Measurements from ENCODE around the gene ITGA7.

ITGA7 gene

DNA sequence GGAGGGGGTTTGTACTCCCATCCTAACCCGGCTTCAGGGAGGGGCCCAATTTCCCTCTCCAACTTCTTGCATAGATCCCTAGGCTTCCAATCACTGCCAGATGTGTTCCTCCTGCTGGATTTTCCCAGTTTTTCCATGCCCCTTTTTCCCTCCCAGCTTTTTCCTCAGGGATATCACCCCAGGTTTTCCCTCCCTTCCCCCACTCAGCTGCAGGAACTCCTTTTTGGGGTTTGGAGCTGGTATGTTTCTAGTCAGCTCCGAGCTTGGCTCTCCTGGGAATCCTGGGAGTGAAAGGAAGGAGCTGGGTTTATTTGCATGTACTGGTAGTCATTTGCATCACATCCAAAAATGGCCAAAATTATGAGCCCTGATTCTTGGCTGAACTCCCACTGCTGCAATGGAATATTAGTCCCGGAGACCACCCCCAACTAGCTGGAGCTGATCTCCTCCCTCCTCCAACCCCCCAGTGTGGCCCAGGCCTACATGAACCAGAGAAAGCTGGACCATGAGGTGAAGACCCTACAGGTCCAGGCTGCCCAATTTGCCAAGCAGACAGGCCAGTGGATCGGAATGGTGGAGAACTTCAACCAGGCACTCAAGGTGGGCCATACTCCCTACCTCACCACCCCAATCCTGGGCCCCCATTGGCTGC, 11.0 kb upstream of the ITGA7 start:
- DNase-seq (ENCODE audit: low spot score) = no peak

DNA sequence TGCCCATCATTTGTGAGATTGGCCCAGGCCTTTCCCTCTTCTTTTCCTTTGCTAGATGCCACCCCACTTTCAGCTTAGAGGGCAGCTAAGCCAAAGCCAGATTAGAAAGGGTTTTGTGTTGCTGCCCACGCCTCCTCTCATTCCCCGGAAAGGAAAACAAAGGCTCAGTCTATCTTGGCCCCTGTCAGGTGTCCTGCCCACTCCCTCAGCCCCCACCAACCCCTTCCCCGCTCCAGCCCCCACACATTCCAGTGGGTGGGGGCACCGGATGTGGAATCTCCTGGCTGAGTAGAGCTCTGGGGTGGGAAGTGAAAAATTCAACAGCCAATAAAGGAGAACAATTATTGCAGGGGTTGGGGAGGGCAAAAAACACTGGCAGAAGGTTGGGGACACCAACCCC, 10.3 kb upstream of the ITGA7 start:
- no peak for DNase-seq (ENCODE audit: low spot score)

DNA sequence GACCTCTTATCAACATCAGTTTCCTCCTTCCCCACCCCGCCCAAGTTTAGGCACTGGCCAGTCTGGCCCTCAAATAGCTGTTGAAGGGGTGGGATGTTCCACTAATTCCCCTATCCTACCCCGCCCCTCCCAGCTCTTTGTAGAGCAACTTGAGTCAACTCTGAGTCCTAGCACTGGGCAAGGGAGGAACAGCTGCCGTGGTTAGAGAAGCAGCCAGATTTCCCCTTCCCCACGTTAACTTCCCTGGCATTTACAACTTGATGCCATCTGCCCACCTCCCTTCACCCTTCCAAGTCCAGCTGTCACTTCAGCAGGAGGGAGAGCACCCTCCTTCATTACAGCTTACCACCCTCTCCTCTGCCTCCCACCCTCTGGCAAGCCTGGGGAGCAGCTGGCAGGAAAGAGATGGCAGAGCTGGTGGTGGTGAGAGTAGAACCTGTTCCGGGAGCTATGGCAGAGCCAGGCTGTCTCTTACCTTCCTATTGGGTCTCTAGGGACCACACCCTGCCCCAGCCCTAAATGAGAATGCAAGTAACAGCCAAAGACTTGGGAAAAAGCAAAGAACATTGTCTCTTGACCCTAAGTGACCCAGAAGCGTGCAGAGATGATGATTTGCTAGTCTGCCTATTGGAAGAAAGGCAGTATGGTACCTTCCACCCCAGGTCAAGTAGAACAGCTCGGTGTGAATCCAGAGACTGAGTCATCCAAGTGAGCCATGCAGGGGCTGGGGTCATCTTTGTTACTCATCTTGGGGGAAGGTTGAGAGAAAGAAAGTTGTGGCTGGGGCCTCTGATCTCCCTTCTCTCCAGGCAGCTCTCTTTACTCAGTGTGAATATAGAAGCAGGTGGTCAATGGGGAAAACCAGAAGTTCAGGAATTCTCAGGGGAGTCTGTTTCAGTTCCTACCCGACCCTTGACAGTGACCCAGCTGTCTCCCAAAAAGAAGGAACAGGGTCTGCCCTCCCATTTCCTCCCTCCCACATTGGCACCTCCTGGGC, 9.6 kb upstream of the ITGA7 start:
- DNase-seq (ENCODE audit: low spot score) = peak; percentile 50

DNA sequence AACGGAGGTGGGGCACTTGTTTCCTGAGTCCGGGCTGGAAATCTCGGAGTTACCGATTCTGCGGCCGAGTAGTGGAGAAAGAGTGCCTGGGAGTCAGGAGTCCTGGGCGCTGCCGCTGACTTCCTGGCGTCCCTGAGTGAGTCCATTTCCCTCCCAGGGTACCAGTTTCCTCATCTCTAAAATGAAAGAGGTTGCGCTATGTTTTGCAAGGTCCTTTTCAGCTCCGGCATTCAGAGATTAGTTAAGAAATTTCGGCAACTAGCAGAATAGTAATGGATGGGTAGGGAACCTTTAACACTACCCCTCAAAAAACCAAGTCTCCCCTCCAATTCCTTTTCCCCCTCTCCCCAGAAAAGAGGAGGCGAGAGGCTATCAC, 8.9 kb upstream of the ITGA7 start:
- DNase-seq (ENCODE audit: low spot score) = no peak

DNA sequence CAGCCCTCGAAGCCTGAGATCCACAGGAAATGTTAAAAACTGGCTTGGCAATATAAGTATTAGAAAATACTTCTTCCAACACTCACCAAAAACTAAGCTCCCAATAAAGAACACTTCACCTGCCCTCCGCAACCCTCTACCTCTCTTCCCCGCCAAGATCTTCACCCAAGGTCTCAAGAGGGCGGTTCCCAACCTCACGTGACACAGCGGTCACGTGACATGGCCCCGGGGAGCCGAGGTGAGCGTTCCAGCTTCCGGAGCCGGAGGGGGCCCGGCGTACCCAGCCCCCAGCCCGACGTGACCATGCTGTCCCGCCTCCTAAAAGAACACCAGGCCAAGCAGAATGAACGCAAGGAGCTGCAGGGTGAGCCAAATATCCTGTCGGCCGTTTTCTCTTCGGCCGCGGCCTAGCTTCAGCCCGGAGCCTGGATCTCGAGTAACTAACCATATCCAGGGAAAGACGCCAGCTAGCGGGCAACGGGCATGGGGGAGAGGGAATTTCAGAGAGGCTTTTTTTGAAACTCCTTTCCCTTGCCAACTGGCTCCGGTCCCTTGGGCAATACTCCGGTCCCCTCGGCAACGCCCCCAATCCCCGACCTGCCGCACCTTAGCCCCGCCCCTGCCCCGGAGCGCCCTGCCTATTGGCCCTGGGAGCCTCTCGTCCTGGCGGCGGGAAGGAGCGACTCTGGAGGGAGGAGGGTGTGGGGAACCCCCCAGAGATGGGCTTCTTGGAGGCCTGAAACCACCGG, 8.3 kb upstream of the ITGA7 start, which contains the start of gene BLOC1S1:
BLOC1S1 (plus strand) TSS at position 214 of the 749 bp plus-strand sequence; CDS start at position 220, 6 bp downstream.
- DNase-seq (ENCODE audit: low spot score) = peak; percentile 82

DNA sequence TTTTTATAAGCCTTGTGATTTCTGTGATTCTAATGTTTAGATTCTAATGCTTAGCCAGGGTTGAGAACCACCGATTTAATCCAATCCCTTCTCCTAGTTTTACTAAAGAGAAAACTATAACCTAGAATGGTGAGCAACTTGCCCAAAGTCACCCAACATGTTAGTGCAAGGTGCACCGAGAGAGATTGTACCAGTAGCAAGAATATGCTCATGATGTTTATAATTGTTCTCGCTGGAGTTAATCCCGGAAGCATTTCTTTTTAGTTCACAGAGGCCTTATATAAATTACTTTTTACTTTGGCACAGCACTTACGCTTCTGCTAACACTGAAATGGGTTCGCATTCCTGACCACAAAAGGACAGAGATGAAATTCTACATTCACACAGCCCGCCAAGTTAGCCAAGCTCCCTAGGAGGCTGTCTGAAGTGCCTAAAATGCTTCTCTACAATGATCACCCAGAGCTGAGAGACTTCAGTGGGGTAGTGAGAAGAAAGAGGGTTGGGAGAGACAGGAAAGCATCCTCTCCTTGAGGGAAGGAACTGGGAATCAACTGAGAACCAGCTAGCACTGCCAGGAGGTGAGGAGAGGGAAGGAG, 7.6 kb upstream of the ITGA7 start:
- DNase-seq (ENCODE audit: low spot score) = no peak

DNA sequence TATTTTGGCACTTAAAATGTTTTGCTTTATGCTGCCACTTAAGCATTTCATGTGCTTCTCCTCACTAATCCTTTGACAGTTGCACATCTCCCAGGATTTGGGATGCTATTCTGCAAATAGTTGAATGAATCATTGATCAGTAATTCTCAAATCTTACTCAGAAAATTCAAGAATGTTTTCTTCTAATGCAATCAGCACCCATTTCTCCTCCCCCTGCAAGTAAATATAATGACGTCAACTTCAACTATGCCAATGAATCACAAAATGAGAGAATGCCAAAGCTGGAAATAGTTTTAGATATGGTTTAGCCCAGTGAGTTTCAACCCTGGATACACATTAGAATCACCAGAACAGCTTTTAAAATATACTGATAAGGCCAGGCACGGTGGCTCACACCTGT, 6.0 kb upstream of the ITGA7 start:
- no peak for DNase-seq (ENCODE audit: low spot score)

DNA sequence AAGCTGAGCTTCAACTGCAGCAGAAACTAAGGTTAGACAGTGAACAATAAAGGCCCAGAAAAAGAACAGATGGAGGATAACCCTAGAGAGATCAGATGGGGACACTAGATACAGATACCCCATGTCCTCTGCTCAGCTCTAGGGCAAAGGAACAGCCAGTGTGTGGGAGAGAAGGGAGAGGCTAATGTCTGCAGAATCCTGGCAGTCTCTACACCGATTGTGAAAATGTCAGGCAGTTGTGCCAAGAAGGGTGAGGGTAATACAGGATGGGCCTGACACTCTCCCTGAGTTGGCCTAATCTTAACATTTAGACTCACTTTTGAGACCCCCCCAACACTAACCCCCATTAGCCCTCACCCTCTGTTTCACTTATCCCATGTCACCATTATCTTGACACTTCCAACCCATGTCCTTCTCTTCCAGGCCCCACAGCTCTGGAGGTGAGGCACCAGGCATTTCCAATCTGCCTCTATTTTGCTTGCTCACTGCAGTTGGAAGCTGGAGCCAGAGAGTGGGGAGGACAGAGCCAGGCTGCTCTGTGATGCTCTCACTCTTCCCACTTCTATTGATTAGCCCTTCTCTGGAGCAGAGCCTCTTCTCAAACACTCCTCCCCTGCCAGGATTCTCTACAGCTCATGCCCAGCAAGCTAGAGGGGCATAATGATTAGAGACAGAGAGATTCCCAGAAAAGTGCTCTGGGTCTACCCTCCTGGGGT, 5.2 kb upstream of the ITGA7 start:
- no peak for DNase-seq (ENCODE audit: low spot score)

DNA sequence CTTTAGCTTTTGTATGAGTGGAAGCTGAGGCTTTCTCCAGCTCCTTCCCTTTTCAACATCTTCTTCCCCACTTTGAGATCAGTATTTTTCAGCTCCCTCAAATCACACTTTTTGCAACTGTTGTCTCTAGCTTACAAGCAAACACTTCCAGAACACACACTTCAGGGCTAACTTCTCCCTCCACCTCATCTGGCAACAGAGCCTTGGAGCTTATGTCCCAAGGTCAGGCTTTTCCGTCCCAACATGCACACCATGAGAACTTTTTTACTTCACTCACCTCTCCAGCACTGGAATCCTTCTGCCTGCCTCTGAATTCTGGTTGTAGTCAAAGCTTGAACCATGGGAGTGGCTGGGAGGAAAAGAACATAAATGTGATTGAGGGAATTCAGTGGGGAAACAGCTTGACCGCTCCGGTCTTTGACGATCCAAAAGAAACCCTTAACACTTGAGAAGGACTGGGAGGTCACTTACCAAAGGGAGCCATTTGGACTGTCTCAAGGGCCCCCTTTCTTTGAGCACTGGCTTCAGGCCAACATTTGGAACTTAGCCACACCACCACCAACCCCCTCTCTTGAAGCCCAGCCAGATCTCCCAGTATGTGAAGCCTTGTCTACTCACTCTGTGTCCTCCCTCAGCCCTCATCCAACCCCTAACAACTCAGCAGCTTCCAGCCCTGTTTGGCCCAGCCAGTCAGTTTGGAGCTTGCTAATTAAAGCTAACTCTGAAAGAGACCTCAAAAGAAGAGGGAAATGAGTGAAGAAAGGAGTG, 4.3 kb upstream of the ITGA7 start:
- DNase-seq (ENCODE audit: low spot score) = no peak

DNA sequence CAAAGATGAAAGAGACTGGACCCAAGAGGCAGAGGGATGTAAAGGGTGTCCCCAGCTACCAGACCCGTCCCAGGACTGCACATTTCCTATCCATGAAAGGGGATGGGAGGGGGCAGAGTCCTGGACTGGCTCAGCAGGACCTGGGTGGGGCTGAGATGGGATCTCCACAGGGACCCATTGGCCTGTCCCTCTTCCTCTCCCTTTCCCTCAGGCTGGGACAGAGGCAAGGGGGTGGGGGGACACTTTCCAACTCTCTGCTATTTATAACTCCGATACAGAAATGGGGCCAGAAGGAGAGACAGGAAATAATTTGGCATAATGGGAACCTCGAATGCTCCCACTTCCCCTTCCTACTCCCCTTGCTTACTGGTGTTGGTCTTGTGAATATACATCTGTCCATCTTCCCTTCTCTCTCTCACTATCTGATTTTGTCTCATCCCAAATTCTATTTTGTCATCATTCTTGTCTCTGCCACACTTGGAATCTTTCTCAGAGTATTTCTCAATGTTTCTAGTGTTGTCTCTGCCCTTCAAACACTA, 1.1 kb upstream of the ITGA7 start:
- DNase-seq (ENCODE audit: low spot score) = no peak

DNA sequence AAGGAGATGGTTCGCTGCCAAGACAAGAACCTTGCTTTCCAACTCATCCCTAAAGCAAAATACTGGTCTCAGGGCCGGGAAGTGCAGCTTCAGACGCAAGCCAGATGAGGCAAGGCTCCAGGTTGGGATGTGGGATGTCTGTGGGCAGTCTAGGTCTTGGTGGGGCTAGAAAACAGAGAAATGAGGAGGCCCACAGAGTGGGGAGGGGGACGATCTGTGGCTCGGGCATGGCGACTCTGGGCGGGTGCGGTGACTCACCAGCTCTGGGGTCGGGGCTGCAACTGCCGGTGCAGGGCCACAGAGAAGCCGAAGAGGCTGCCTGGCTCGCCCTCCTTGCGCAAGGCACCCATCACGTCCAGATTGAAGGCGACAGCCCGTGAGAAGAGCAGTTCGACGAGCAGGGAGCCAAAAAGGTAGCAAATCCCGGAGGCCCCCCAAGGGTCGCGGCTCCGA, 459 bp downstream of the ITGA7 start:
- DNase-seq (ENCODE audit: low spot score) = no peak

DNA sequence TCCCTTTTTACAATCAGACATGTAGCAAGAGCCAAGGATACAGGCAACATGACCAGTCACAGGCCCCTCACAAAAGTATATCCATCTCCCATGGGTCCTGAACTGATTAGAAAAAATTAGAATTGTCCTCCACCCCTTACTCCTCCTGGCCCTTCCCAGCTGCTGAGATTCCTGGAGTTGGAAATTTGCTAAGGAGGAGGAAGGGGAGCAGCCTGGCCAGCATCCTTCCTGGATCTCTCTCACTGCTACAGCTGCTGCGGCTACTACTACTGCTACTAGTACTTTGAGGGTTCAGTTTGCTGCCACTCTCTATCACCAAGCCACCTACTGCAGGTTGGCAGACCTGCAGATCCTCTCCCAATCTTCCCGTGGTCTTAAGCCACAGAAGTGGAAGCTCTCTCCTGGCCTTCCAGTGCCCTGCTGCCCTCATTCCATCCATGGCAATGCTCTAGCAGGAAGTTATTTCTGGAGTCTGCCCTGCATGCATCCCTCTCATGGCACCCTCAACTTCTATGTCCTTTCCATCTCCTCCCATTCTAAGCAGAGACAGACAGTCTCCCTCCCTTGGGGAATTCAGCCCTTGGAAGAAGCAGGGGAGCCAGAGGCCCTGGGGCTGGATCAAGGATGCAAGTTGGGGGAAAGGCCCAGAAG, 1.0 kb downstream of the ITGA7 start:
- no peak for DNase-seq (ENCODE audit: low spot score)

DNA sequence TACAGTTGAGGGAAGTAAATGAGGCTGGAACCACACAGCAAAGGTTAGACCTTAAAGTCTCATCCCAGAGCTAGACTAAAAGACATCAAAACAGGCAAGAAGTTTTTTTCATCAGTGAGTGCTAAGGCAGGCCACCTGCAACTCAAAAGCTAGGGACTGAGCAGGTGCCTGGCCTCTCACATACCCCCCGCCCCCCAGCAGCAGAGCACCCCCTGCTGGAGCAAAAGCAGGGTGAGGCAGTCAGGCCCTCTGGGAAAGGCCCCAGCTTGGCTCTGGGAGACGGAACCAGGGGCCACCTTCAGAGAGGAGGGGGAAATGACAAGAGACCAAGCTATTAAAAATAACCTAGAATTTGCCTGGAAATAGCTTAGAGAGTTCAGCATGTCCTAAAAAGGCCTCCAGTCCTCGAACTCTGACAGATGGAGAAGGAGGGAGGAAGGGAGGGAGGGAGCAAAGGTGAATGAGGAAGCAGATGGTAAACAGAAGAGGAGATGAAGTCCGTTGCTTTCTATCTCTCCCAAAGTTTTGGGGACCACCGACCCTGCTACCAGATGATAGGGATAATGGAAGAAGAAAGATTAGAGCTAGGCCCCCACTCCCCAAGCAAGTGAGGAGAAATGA, 1.8 kb downstream of the ITGA7 start:
- DNase-seq (ENCODE audit: low spot score) = no peak

DNA sequence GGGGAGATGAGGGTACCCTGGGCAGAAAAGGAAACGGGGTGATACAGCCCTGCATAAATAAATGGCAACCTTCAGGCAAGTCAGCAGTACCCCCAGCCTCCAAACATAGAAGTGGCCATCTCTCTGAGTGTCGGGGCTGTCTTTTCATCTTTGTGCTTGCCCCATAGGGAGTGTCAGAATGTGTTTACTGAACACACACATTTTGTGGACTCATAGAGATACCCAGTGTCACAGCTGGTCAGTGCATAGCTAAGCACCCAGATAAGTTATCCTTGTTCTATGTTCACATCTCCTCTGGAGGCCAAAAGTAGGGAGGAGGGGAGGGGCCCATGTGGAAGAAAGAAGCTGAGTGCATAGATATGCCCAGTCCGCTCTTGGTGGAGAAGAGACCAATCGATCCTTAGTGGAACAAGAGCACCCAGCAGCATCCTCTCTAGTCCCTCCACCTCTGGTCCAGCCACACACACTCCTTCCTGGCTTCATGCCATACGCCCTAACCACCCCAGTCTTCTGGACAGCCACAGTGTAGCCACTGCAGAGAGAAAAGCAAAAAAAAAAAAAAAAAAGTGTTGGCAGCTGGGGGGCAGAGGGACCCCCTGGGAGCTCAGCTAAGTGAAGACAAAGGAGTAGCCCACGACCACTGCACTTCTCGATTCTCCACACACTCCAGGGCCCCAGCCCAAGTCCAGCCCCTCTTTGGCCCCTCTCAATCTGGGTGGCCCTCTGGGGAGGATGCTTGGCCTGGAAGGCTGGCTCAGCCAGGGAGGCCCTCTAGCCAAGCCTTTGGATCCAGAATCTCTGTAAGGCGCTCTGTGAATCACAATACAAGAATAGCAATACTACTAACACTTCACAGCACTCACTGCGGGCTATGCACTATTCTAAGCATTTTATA, 2.6 kb downstream of the ITGA7 start:
- DNase-seq (ENCODE audit: low spot score) = no peak

DNA sequence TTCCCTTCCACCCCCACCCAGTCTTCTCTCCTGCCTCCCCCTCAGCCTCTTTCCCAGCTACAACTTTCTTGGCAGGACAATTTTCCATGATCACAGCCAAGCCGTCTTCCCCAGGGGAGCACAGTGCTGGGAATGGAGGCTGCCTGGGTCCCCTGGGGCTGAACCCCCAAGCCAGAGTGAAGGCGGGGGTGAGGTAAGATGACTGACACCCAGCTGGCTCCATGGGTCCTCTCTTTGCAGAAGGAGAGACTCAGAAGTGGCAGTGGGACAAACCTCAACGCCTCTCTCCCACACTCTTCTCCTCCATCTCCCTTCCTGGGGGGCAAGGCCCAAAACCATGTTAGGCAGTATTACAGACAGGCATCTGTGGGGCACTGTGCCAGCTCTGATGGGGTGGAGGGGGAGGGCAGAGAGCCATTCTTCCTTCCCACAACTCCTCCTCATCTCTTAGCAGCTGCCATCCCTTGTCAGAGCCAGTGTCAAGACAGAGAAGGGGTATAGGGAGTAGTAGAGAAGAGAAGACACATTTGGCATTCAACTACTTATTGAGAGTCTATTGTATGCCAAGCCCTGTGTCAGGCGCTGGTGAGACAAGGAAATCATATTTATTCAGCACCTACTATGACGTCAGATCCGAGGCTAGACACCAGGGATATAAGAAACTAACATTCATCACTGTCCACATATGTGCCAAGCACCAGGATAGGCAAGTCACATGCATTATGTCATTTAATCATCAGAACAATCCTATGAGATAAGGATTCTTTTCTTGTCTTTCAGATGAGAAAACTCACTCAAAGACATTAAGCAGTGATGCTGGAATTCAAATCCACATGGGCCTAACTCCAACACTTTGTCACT, 3.6 kb downstream of the ITGA7 start:
- DNase-seq (ENCODE audit: low spot score) = no peak

DNA sequence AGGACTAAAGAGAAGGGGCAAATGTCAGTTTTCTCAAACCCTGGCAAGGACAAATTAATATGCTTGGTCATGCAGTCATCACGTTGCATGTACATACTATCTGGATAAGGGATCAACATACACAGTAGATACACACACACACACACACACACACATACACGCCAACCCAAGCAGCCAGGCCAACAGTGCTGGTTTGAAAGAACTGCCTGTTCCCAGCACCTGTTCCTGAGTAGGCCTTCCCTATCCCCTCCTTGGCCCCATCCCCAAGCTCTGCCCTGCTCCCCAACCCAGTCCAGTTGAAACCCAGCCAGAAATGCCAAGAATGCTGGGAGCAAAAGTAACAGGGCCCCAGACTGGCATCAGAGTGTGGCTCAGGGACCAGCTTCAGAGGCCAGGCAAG, 4.4 kb downstream of the ITGA7 start:
- no peak for DNase-seq (ENCODE audit: low spot score)

DNA sequence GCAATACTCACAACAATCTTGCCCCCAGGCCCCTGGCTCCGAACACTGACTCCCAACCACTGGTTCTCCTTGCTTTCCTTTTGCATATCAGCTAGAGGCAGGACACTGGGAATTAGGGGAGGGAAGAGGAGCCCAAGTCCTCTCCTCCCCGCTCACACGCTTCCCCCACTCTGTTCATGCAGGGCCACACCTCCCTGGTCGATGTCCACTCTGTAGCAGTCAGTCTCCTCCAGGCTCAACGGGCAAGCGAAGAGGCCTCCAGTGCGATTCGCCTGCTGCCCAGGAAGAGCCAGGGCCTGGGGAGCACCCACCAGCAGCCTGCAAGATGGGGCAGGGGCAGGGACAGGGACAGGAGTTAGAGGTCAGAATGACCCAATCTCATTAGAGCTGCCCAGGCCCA, 4.8 kb downstream of the ITGA7 start:
- DNase-seq (ENCODE audit: low spot score) = no peak
